Neutrophil (primary cell): ENCODE data around the gene FHIP2A.
"Not testable (repeated sequence)": the region's sequence is repeated elsewhere in the genome, so short reads cannot be mapped to it uniquely, and the experiment has no call there.

Experiments used
- H3K27ac ChIP-seq: fragments of 200-600 bp; sonication (generic); 2 replicates; pipeline ENCODE4 v1.5.1; 2016; ENCODE audit warnings: mild to moderate bottlenecking, moderate library complexity
- H3K27me3 ChIP-seq: fragments of 200-600 bp; sonication (generic); 2 replicates; pipeline ENCODE4 v1.6.0; 2016; ENCODE audit warnings: mild to moderate bottlenecking
- H3K36me3 ChIP-seq: fragments of 200-600 bp; sonication (generic); 2 replicates; pipeline ENCODE4 v1.5.1; 2017
- H3K4me1 ChIP-seq, 2 experiments: fragments of 200-600 bp in 1 of 2; sonication (generic) in 1 of 2; 1 replicate in 1 of 2; 2 replicates in 1 of 2; pipeline versions ENCODE4 v1.5.1 to v1.6.1; 2013 to 2016; ENCODE audit warnings: low read depth in 1 of 2, low read length in 1 of 2, mild to moderate bottlenecking in 1 of 2, moderate library complexity in 1 of 2; ENCODE audit not compliant: control insufficient read depth in 1 of 2, insufficient read depth in 1 of 2
- H3K4me3 ChIP-seq, 2 experiments: fragments of 200-600 bp in 1 of 2; sonication (generic) in 1 of 2; 1 replicate in 1 of 2; 2 replicates in 1 of 2; pipeline ENCODE4 v1.5.1; 2013 to 2016; ENCODE audit warnings: low read depth in 1 of 2, low read length in 1 of 2, mild to moderate bottlenecking in 1 of 2, moderate library complexity in 1 of 2
- H3K9me3 ChIP-seq: fragments of 200-600 bp; sonication (generic); 2 replicates; pipeline ENCODE4 v1.5.1; 2016
- TF ChIP-seq, protein P1 (sequence below): fragments of 200-600 bp; sonication (generic); IDR thresholded peaks from 2 replicates; pipeline ENCODE4 v1.5.1; 2016; ENCODE audit warnings: antibody characterized with exemption

The FHIP2A gene

DNA sequence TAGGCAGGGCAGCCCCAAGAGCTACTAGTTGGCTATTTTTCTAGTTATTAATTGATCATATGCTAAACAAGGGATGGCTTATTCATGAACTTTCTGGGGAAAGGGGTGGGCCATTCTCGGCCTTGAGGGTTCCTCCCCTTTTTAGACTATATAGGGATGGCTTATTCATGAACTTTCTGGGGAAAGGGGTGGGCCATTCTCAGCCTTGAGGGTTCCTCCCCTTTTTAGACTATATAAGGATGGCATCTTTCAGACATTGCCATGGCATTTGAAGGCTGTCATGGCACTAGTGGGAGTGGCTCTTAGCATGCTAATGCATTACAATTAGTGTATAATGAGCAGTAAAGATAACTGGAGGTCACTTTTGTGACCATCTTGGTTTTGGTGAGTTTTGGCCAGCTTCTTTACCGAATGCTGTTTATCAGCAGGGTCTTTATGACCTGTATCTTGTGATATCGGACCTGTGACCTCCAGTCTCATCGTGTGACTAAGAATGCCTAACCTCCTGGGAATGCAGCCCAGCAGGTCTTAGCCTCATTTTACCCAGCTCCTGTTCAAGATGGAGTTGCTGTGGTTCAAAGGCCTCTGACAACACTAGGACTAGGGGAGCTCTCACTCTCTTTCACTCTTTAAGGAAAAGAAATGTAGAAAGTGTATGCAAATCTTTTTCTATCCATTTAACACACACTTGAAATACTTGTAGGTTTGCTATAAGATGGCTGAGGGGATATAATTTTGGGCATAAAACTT lies 7.8 kb downstream of the FHIP2A start:
- peaks cover 33% of the 10 kb centered on the region for H3K36me3 ChIP-seq
- peaks cover 12 to 28% of the 10 kb centered on the region in 2 experiments for H3K4me1 ChIP-seq
- no peak overlapping the region for H3K4me3 ChIP-seq
- H3K27ac ChIP-seq = peak overlapping the region; percentile 11
- H3K9me3 ChIP-seq = no peaks in the 10 kb centered on the region
- TF ChIP-seq, protein P1, sequence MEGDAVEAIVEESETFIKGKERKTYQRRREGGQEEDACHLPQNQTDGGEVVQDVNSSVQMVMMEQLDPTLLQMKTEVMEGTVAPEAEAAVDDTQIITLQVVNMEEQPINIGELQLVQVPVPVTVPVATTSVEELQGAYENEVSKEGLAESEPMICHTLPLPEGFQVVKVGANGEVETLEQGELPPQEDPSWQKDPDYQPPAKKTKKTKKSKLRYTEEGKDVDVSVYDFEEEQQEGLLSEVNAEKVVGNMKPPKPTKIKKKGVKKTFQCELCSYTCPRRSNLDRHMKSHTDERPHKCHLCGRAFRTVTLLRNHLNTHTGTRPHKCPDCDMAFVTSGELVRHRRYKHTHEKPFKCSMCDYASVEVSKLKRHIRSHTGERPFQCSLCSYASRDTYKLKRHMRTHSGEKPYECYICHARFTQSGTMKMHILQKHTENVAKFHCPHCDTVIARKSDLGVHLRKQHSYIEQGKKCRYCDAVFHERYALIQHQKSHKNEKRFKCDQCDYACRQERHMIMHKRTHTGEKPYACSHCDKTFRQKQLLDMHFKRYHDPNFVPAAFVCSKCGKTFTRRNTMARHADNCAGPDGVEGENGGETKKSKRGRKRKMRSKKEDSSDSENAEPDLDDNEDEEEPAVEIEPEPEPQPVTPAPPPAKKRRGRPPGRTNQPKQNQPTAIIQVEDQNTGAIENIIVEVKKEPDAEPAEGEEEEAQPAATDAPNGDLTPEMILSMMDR = no peak
- H3K27me3 ChIP-seq = no peaks in the 10 kb centered on the region

- H3K36me3 ChIP-seq = peaks cover 53% of the 10 kb centered on the region
- no peak overlapping the region for H3K27ac ChIP-seq
- TF ChIP-seq, protein P1 = no peak
- H3K9me3 ChIP-seq = no peaks in the 10 kb centered on the region
- no peak overlapping the region for H3K4me3 ChIP-seq
- peaks cover 0 to 10% of the 10 kb centered on the region in 2 experiments for H3K4me1 ChIP-seq
- no peaks in the 10 kb centered on the region for H3K27me3 ChIP-seq
Measured at GRCh38 chr10:114831186-114831867, 9.7 kb downstream of the FHIP2A start.

DNA sequence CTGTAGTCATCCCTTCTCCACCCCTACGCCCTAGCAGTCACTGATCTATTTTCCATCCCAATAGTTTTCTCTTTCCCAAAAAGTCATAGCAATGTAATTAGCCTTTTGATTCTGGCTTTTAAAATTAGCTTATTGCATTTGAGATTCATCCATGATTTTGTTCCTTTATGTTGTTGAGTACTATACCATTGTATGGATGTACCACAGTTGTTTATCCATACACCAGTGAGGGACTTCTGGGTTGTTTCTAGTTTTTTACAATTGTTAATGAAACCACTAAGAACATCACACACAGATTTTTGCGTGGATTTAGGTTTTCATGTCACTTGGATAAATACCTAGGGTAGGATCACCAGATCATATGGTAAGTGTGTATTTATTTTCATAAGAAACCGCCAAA lies 16.1 kb downstream of the FHIP2A start:
- no peaks in the 10 kb centered on the region for H3K4me1 ChIP-seq
- H3K36me3 ChIP-seq = peaks cover 100% of the 10 kb centered on the region
- TF ChIP-seq, protein P1 = no peak
- no peaks in the 10 kb centered on the region for H3K27me3 ChIP-seq
- no peak overlapping the region for H3K4me3 ChIP-seq
- H3K9me3 ChIP-seq = no peaks in the 10 kb centered on the region
- H3K27ac ChIP-seq = no peak overlapping the region

- TF ChIP-seq, protein P1 = no peak
- no peak overlapping the region for H3K4me3 ChIP-seq
- no peak overlapping the region for H3K27ac ChIP-seq
- no peaks in the 10 kb centered on the region for H3K4me1 ChIP-seq
- H3K9me3 ChIP-seq = no peaks in the 10 kb centered on the region
- H3K36me3 ChIP-seq = peaks cover 100% of the 10 kb centered on the region
- H3K27me3 ChIP-seq = no peaks in the 10 kb centered on the region
Measured at GRCh38 chr10:114839901-114840300, 18.3 kb downstream of the FHIP2A start.

DNA sequence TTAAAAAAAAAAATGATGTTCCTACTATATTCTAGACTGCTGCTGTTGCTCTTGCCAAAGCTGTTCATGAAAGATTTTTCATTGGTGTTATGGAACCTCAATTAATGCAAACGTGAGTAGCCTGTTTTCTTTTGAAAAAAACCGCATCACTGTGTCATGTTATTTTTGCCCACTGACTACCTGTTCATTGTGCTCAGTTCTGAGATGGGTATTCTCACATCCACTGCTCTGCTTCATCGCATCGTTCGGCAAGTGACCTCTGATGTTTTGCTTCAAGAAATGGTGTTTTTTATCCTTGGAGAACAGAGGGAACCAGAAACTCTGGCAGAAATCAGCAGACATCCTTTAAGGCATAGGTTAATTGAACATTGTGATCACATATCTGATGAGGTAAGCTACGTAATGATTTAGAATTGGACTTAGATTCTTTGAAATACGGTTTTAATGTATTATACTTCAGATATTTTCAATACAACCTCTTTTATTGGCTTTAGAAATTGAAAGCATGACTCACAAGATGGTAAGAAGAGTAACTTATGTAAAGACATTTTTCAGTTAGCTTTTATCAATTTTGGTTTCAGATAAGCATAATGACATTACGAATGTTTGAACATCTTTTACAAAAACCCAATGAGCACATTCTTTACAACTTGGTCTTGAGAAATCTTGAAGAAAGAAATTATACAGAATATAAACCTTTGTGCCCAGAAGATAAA lies 24.6 kb downstream of the FHIP2A start:
- peaks cover 4% of the 10 kb centered on the region for H3K9me3 ChIP-seq
- TF ChIP-seq, protein P1 = no peak
- no peaks in the 10 kb centered on the region for H3K27me3 ChIP-seq
- H3K4me3 ChIP-seq = no peak overlapping the region
- peaks cover 100% of the 10 kb centered on the region for H3K36me3 ChIP-seq
- H3K27ac ChIP-seq = no peak overlapping the region
- no peaks in the 10 kb centered on the region for H3K4me1 ChIP-seq

DNA sequence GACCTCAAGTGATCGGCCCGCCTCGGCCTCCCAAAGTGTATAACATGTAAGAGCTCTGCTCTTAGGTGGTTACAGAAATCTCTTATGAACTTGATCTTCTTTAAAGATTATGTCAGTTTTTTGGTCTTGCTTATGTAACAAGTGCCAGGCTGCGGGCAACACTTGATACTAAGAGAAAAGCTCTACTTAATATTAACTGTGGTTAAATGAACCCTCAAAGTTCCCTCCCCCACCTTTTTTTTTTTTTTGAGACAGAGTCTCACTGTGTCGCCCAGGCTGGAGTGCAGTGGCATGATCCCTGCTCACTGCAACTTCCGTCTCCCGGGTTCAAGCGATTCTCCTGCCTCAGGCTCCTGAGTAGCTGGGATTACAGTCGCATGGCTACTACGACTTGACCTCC lies 25.9 kb downstream of the FHIP2A start:
- not testable (repeated sequence) for H3K4me3 ChIP-seq, H3K9me3 ChIP-seq, H3K27ac ChIP-seq, H3K4me1 ChIP-seq, H3K27me3 ChIP-seq
- peaks cover 99% of the 10 kb centered on the region for H3K36me3 ChIP-seq
